GM21528 (cell line): ENCODE results near the gene SLC17A9.

Source experiments
- ATAC-seq: cut with Tn5 transposase; IDR thresholded peaks from one replicate; pipeline ENCODE4 v1.9.1; 2021; ENCODE audit warnings: mild to moderate bottlenecking, moderate library complexity; ENCODE audit not compliant: unreplicated experiment, low FRiP score

Gene SLC17A9

GRCh38 chr20:62937268-62938104, 15.0 kb upstream of the SLC17A9 start:
- ATAC-seq = peak; percentile 78

- peak; percentile 45 for ATAC-seq
Measured at GRCh38 chr20:62938105-62938888, 14.2 kb upstream of the SLC17A9 start, which contains the start of gene GID8. TSS of gene GID8 (plus strand) at chr20:62938147. CDS start at chr20:62941503, 3,356 bp downstream.

GRCh38 chr20:62940875-62941274, 11.6 kb upstream of the SLC17A9 start:
- ATAC-seq = no peak

- no peak for ATAC-seq
Measured at GRCh38 chr20:62941792-62942191, 10.7 kb upstream of the SLC17A9 start.

- no peak for ATAC-seq
Measured at GRCh38 chr20:62942456-62942855, 10.1 kb upstream of the SLC17A9 start.

GRCh38 chr20:62943396-62943795, 9.1 kb upstream of the SLC17A9 start:
- no peak for ATAC-seq

- ATAC-seq = no peak
Measured at GRCh38 chr20:62944184-62944583, 8.3 kb upstream of the SLC17A9 start.

- ATAC-seq = no peak
Measured at GRCh38 chr20:62944746-62945145, 7.8 kb upstream of the SLC17A9 start.

- ATAC-seq = no peak
Measured at GRCh38 chr20:62945771-62946339, 6.7 kb upstream of the SLC17A9 start.

GRCh38 chr20:62946918-62947317, 5.6 kb upstream of the SLC17A9 start:
- ATAC-seq = no peak

- no peak for ATAC-seq
Measured at GRCh38 chr20:62947532-62948300, 4.8 kb upstream of the SLC17A9 start.

GRCh38 chr20:62949153-62949821, 3.2 kb upstream of the SLC17A9 start:
- ATAC-seq = no peak

GRCh38 chr20:62949962-62950361, 2.5 kb upstream of the SLC17A9 start:
- no peak for ATAC-seq

GRCh38 chr20:62950741-62951140, 1.8 kb upstream of the SLC17A9 start:
- ATAC-seq = no peak

GRCh38 chr20:62951143-62951895, 1.2 kb upstream of the SLC17A9 start:
- no peak for ATAC-seq

GRCh38 chr20:62951896-62952372, 575 bp upstream of the SLC17A9 start:
- ATAC-seq = no peak

- peak; percentile 2 for ATAC-seq
Measured at GRCh38 chr20:62952968-62953838, 694 bp downstream of the SLC17A9 start.
